HG02970 (cell line): ENCODE results near the gene SRC.
"Not testable (repeated sequence)": the region's sequence is repeated elsewhere in the genome, so short reads cannot be mapped to it uniquely, and the experiment has no call there.

ENCODE experiments used
- ATAC-seq: cut with Tn5 transposase; IDR thresholded peaks from one replicate; pipeline ENCODE4 v1.9.1; 2021; ENCODE audit warnings: mild to moderate bottlenecking, moderate library complexity, moderate number of reproducible peaks; ENCODE audit not compliant: unreplicated experiment, low FRiP score

The SRC gene

GRCh38 chr20:37335642-37336368 is 10.1 kb upstream of the SRC start:
- no peak for ATAC-seq

- ATAC-seq, result peak; percentile 66
These were observed 9.4 kb upstream of the SRC start for GRCh38 chr20:37336369-37337207.

- ATAC-seq, result no peak
These were observed 8.5 kb upstream of the SRC start for GRCh38 chr20:37337208-37337991.

- ATAC-seq, result not testable (repeated sequence)
These were observed 7.6 kb upstream of the SRC start for GRCh38 chr20:37338380-37338779.

- ATAC-seq, result no peak
These were observed 6.7 kb upstream of the SRC start for GRCh38 chr20:37339208-37339607.

- ATAC-seq, result not testable (repeated sequence)
These were observed 6.2 kb upstream of the SRC start for GRCh38 chr20:37339764-37340109.

- ATAC-seq, result no peak
These were observed 4.9 kb upstream of the SRC start for GRCh38 chr20:37340998-37341397.

GRCh38 chr20:37341632-37342031 is 4.3 kb upstream of the SRC start:
- ATAC-seq, result no peak

GRCh38 chr20:37342231-37343177 is 3.4 kb upstream of the SRC start:
- ATAC-seq, result no peak

GRCh38 chr20:37343212-37343993 is 2.5 kb upstream of the SRC start:
- no peak for ATAC-seq

GRCh38 chr20:37343994-37344355 is 2.0 kb upstream of the SRC start:
- ATAC-seq, result no peak

- ATAC-seq, result no peak
These were observed 1.2 kb upstream of the SRC start for GRCh38 chr20:37344506-37345338.

- no peak for ATAC-seq
These were observed 245 bp downstream of the SRC start for GRCh38 chr20:37346236-37346534.

- no peak for ATAC-seq
These were observed 801 bp downstream of the SRC start for GRCh38 chr20:37346535-37347346.

- ATAC-seq, result no peak
These were observed 1.4 kb downstream of the SRC start for GRCh38 chr20:37347347-37347823.

GRCh38 chr20:37347891-37348791 is 2.2 kb downstream of the SRC start:
- ATAC-seq, result no peak
